ENCODE results near the gene NEU1. TPM values are rescaled to one million over a fixed set of nuclear protein-coding genes. Genes with fewer than 3 reads are reported as not detected.
"Not testable (repeated sequence)": the region's sequence is repeated elsewhere in the genome, so short reads cannot be mapped to it uniquely, and the experiment has no call there.

The NEU1 gene
- polyA plus RNA-seq, 3 donors from 2014 or later = 37.5 to 44.9 (median 40.5) TPM

DNA sequence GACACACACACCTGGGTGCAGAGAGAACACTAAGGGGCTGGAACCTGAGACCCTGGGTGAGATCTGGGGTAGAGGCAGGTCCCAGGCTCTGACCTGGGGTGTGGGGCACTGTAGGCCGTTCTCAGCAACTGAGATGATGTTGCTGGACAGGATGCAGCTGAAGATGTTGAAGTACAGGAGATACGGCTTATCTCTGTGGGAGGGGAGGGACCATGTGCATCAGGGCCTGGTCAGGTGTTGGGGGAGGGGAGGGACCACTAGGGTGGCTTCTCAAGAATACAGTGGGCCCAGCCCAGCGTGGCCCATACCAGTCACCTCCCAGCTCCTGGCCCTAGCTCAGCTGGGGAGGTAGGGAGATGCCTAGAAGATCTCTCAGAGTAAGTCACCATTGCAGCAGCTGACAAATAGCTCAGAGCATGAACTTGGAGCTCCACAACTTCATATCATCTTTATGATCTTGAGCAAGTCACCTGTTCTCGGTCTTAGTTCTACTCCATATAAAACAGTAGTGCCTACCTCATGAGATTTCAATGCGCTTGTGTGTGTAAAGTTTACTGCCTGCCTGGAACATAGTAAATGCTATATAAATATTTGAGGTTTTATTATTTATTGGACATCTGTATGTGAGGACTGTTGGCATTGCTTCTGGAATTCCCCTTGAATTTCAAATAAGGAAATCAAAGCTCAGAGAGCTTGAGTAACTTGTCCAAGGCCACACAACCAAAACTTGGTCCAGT is 12.4 kb upstream of the NEU1 start:
- H3K27ac Mint-ChIP-seq = no peak overlapping the region

DNA sequence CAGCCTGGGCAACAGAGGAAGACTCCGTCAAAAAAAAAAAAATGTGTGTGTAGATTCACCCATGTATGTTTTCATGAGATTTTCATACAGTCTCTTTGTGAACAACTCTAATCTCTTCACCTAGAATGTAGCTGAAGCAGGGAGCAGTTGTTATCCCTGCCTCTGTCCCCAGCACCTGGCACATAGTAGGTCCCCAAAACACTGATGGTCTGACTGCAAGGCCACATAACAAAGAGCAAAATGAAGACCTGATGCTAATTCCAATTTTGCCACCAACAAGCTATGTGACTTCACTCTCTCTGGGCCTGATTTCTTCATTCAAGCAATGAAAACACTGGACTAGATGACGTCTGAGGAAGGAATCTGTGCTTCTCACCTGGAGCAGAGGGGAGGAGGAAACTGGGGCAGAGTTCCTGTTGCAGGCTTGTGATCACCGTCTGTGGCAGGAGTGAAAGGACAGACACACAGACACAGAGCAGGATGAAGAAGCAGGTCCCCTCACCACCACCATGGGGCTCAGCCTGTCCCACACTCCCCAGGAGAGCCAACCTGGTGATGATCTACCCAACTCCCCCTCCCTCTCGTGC is 11.6 kb upstream of the NEU1 start:
- Mint-ChIP-seq H3K27me3 (ENCODE audit: low read depth in 3 of 3) (peaks cover 1 to 5% (median 5%) of the 10 kb centered on the region in 3 donors), H3K4me3 (no peak overlapping the region), H3K27ac (no peak overlapping the region), H3K4me1 (no peaks in the 10 kb centered on the region), H3K9me3 (no peaks in the 10 kb centered on the region), H3K36me3 (no peaks in the 10 kb centered on the region)
- DNase-seq = no peak

More for the DNA sequence above, 12.4 kb upstream of the NEU1 start:
- peaks cover 2 to 7% (median 5%) of the 10 kb centered on the region in 3 donors for H3K27me3 Mint-ChIP-seq (ENCODE audit: low read depth in 3 of 3)
- no peaks in the 10 kb centered on the region for H3K9me3 Mint-ChIP-seq
- H3K4me1 Mint-ChIP-seq = no peaks in the 10 kb centered on the region
- DNase-seq = no peak
- H3K36me3 Mint-ChIP-seq = peaks cover 0 to 4% (median 3%) of the 10 kb centered on the region in 3 donors
- no peak overlapping the region for H3K4me3 Mint-ChIP-seq

DNA sequence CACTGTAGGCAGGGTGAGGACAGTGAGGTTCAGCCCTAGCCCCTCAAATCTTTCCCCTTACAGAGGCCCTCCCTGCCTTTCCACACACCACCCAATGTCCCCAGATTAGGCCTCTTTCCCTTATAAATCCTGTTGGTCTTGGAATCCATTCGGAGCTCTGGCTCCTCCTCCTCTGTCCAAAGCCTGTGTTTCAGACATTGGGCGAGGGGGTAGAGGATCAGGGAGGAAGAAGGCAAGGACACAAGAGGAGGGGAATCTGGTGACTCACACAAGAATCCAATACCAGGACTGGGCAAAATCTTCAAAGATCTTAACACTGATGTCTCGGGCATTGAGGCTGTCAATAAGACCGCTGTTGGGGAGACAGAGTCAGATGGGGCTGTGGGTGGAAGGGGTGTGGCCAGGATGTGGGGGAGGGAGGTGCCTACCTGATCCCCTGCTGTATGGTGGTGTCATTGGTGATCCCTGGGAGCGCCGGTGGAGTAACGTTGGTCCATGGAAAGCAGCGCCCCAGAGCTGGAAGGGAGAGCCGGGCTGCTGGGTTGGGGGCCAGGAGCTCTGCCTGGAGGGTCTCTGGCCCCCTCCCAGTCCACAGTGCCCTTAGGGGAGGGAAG is 8.5 kb upstream of the NEU1 start:
- no peak for DNase-seq
- Mint-ChIP-seq H3K9me3 (no peaks in the 10 kb centered on the region), H3K27ac (peak overlapping the region in 1 of 6 donors; percentile 24), H3K4me1 (no peaks in the 10 kb centered on the region), H3K27me3 (ENCODE audit: low read depth in 3 of 3) (peaks cover 0 to 8% (median 5%) of the 10 kb centered on the region in 3 donors), H3K4me3 (no peak overlapping the region), H3K36me3 (no peaks in the 10 kb centered on the region)

DNA sequence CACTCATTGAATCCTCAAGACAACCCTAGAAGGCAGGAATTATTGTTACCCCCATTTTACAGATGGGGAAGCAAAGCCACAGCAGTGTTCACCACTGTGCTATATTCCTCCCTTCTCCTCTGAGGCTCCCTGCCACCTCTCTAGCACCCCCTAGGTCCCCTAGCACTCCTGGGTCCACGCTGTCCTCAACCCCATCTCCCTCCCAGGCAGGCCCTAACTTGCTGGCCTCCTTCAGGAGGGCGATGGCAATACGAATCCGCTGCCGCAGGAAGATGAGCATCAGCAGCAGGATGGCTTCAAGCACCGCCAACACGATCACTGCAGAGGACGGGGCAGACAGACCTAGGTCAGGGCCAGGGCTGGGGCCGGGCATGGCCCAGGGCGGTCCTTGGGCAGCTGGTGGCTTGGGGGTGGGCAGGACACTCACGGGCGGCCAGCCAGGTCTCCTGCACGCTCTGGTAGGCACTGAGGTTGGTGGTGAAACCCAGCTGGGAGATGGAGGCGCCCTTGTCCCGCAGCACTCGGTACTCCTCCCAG is 7.8 kb upstream of the NEU1 start:
- Mint-ChIP-seq H3K36me3 (no peaks in the 10 kb centered on the region), H3K4me3 (no peak overlapping the region), H3K27ac (peak overlapping the region in 1 of 6 donors; percentile 34), H3K4me1 (no peaks in the 10 kb centered on the region), H3K9me3 (no peaks in the 10 kb centered on the region), H3K27me3 (ENCODE audit: low read depth in 3 of 3) (peaks cover 0 to 7% (median 2%) of the 10 kb centered on the region in 3 donors)
- no peak for DNase-seq

DNA sequence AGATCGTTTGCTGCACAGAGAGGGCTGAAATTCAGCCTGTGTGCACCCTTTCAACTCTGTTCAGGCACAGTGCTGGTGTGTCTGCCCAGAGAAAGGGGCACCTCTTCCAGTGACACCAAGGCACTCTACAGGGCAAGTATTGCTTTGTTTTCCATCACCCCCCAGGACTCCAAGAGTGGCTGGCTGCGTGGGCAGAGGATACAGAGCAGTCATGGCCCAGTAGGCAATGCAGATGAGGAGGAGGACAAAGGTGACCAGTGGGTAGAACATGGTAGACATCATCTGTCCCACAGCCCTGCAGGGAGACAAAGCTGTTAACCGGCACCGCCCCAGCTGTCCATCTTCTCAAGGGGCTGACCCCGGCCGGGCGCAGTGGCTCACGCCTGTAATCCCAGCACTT is 6.7 kb upstream of the NEU1 start:
- H3K9me3 Mint-ChIP-seq = no peaks in the 10 kb centered on the region
- no peak for DNase-seq
- peaks cover 1 to 7% (median 2%) of the 10 kb centered on the region in 3 donors for H3K27me3 Mint-ChIP-seq (ENCODE audit: low read depth in 3 of 3)
- H3K4me3 Mint-ChIP-seq = no peak overlapping the region
- H3K4me1 Mint-ChIP-seq = peaks cover 0 to 1% of the 10 kb centered on the region in 2 donors
- H3K36me3 Mint-ChIP-seq = no peaks in the 10 kb centered on the region
- peak overlapping the region in 1 of 6 donors; percentile 7 for H3K27ac Mint-ChIP-seq

DNA sequence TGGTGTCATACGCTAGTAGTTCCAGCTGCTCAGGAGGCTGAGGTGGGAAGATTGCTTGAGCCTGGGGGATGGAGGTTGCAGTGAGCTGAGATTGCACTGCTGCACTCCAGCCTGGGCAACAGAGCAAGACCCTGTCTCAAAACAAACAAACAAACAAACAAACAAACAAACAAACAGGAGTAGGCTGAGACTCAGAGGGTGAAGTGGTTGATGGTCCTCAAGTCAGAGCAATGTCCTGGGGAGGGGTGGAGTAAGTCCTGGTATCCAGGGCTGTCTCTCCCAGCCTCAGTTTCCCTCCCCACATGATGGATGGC is 6.0 kb upstream of the NEU1 start:
- H3K36me3 Mint-ChIP-seq; H3K4me3 Mint-ChIP-seq; H3K4me1 Mint-ChIP-seq; H3K9me3 Mint-ChIP-seq; DNase-seq; H3K27me3 Mint-ChIP-seq (ENCODE audit: low read depth in 3 of 3); H3K27ac Mint-ChIP-seq: not testable (repeated sequence)

DNA sequence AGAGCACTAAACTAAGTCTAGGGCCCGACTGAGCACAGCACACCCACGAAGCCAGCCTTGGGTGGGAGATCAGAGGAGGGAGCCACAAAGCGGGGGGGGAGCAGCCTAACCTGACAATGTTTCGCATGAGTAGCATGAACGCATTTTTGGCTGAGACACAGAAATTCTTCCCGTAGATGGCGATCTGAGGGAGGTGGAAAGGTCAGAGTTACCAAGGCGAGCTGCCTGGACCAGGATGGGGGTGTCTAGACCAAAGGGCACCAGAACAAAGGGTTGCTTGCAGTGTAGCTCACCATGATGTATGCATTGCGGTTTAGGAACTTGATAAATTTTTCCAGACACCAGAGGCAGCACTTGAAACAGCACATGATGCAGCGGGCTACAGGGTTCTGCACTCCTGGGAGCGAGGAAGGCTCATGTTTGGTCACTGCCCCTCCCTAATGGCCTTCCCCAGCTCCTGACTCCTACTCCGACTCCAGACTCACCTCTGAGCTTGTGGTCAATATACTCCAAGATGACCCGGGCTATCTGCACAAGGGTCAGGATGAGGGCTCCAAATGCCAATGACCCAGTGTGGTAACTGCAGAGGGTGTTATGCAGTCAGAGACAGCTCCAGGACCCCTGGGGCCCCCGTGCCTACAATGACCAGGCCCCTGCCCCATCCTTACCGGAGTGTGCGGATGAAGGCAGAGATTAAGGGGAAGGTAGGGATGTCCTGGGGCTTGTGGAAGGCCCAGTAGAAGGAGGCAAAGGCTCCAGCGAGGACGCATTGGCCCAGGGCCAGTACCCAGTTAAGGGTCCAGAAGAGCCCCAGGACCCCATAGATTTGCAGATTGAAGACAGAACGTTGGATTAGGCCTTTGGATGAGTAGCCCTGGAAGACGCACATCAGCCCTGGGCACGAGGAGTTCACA is 2.8 kb upstream of the NEU1 start:
- Mint-ChIP-seq H3K4me3 (no peak overlapping the region), H3K36me3 (peaks cover 0 to 4% (median 0%) of the 10 kb centered on the region in 3 donors), H3K27ac (peak overlapping the region in 1 of 6 donors; percentile 36), H3K4me1 (peaks cover 29 to 31% of the 10 kb centered on the region in 2 donors), H3K9me3 (no peaks in the 10 kb centered on the region), H3K27me3 (ENCODE audit: low read depth in 3 of 3) (peaks cover 12 to 21% (median 12%) of the 10 kb centered on the region in 3 donors)
- no peak for DNase-seq

DNA sequence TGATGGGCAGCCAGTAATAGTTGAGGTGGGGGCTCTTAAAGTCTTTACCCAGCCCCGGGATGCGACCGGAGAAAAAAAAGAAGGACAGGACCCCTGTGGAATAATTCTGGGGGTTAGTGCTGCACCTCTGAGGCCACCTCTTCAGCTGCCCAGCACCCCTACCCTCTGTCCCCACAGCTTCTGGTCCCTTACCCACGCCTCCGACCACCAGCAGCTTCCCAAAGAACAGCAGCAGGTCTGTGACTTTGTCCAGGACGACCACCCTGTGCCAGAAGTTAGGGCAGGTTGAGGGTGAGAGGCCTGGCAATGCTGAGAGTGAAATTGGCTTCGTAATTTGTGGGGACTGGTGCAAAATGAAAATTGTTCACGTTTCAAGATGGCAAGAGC is 2.2 kb upstream of the NEU1 start:
- Mint-ChIP-seq H3K27ac (no peak overlapping the region), H3K4me1 (peaks cover 29 to 31% of the 10 kb centered on the region in 2 donors), H3K36me3 (peaks cover 0 to 4% (median 0%) of the 10 kb centered on the region in 3 donors), H3K4me3 (peak overlapping the region in 1 of 5 donors; percentile 83), H3K9me3 (no peaks in the 10 kb centered on the region), H3K27me3 (ENCODE audit: low read depth in 3 of 3) (peaks cover 12 to 21% (median 14%) of the 10 kb centered on the region in 3 donors)
- DNase-seq = no peak

DNA sequence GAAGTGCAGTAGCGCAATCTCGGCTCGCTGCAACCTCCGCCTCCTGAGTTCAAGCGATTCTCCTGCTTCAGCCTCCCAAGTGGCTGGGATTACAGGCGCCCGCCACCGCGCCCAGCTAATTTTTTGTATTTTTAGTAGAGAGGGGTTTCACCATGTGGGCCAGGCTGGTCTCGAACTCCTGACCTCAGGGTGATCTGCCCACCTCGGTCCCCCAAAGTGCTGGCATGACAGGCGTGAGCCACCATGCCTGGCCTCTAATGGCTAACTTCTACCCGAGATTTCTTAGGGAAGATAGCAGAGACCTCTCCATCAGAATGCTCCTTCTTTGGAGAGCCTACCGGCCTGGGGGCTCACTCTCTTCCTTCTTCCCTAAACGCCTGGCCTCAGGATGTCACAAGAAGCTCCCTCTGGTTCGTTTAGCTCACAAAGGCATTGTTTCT is 1.5 kb upstream of the NEU1 start:
- H3K9me3 Mint-ChIP-seq, H3K36me3 Mint-ChIP-seq, DNase-seq: not testable (repeated sequence)
- H3K4me3 Mint-ChIP-seq = peak overlapping the region; percentile 83 to 95 (median 94)
- H3K4me1 Mint-ChIP-seq = peaks cover 29 to 31% of the 10 kb centered on the region in 2 donors
- peak overlapping the region; percentile 86 to 97 (median 93) for H3K27ac Mint-ChIP-seq
- H3K27me3 Mint-ChIP-seq (ENCODE audit: low read depth in 3 of 3) = peaks cover 12 to 21% (median 15%) of the 10 kb centered on the region in 3 donors

DNA sequence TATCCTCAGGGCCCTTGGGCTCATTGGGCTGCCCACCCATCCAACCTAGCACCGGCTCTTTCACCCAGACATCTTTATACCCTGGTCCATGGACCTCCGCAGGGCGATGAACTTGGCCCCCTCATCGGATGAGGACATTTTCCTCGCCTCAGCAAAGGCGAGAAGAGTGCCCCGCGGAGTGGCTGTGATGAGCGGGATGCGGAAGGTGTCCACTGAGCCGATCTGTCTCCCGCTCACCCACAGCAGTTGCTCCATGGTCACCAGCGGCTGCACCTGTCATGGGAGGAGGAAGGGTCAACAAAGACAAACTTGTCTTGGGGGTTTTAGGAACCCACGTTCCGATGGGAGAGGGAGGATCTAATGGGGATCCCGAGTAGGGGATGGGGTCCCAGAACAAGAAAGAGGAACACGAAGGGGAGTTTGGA is 690 bp downstream of the NEU1 start:
- no peak for DNase-seq
- Mint-ChIP-seq H3K27me3 (ENCODE audit: low read depth in 3 of 3) (peaks cover 15 to 16% (median 15%) of the 10 kb centered on the region in 3 donors), H3K4me3 (peak overlapping the region; percentile 83 to 95 (median 94)), H3K27ac (peak overlapping the region; percentile 86 to 97 (median 93)), H3K36me3 (peaks cover 0 to 14% (median 7%) of the 10 kb centered on the region in 3 donors), H3K9me3 (no peaks in the 10 kb centered on the region), H3K4me1 (peaks cover 29 to 31% of the 10 kb centered on the region in 2 donors)

DNA sequence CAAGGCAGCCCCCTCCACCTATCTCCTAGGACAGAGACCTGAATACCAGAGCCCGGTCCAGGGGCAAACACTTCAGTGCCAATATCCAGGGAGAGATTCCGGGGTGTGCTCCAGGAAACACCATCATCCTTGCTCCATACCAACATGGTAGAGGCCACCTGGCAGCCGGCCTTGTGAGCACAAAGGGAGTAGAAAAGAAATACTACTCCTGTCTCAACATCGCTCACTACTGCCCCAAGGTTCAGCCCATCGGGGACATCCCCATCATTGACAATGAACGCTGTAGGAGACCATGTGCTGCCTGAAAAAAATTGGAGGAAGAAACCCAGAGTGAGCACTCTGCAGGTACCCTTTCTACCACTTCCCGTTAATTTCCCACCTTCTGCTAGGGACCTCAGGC is 1.5 kb downstream of the NEU1 start:
- Mint-ChIP-seq H3K27ac (peak overlapping the region in 3 of 6 donors; percentile 93 to 97 (median 93)), H3K4me1 (peaks cover 29 to 31% of the 10 kb centered on the region in 2 donors), H3K9me3 (no peaks in the 10 kb centered on the region), H3K4me3 (peak overlapping the region in 4 of 5 donors; percentile 83 to 95 (median 94)), H3K27me3 (ENCODE audit: low read depth in 3 of 3) (peaks cover 15 to 16% (median 15%) of the 10 kb centered on the region in 3 donors), H3K36me3 (peaks cover 0 to 14% (median 7%) of the 10 kb centered on the region in 3 donors)
- no peak for DNase-seq

DNA sequence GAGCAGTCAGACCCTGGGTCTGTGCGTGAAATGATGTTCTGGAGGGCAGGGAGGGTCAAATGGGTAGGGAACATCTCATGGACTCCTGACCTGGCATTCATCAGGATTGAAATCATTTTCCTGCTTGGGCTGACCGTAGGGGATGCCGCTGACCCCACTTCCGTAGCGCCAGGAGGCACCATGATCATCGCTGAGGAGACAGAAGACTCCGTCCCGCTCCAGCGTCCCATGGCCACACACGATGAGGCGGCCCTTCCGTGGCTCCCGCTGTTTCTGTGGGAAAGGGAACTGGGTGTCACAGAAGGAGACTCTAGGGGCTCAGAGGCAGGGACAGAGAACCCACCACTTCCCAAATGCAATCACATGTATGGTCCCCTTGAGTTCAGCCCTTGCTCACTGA is 2.3 kb downstream of the NEU1 start:
- Mint-ChIP-seq H3K4me3 (peak overlapping the region in 2 of 5 donors; percentile 24 to 36), H3K9me3 (no peaks in the 10 kb centered on the region), H3K4me1 (peaks cover 29 to 31% of the 10 kb centered on the region in 2 donors), H3K36me3 (peaks cover 0 to 14% (median 7%) of the 10 kb centered on the region in 3 donors), H3K27ac (peak overlapping the region in 1 of 6 donors; percentile 69), H3K27me3 (ENCODE audit: low read depth in 3 of 3) (peaks cover 15 to 16% (median 15%) of the 10 kb centered on the region in 3 donors)
- no peak for DNase-seq

DNA sequence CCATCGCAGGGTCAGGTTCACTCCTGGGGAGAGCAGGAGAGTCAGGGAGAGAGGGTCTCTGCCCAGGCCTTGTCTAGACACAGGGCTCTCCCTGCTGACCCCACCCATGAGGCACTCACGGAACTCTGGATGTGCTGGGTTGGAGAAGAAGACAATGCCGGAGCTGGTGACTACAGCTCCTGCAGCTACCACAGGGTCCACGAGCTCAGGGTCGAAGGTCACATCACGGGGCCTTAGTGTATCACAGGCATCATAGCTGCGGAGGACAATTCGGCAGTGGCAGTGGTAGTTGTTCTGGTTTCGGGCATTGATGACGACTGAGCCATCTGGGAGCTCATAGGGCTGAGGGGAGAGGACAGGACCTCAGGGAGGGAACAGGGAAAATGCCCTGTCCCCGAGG is 2.7 kb downstream of the NEU1 start:
- Mint-ChIP-seq H3K27me3 (ENCODE audit: low read depth in 3 of 3) (peaks cover 15 to 16% (median 15%) of the 10 kb centered on the region in 3 donors), H3K4me3 (peak overlapping the region in 4 of 5 donors; percentile 24 to 61 (median 37)), H3K36me3 (peaks cover 0 to 14% (median 7%) of the 10 kb centered on the region in 3 donors), H3K9me3 (no peaks in the 10 kb centered on the region), H3K4me1 (peaks cover 29 to 31% of the 10 kb centered on the region in 2 donors), H3K27ac (peak overlapping the region in 2 of 6 donors; percentile 61 to 69)
- DNase-seq = no peak

Data from immature natural killer cell (primary cell).